Activated B cell treated with CpG ODN at 0.5 μM for 24 hours (primary cell): ENCODE results near the gene NSD1. TPM values are rescaled to one million over a fixed set of nuclear protein-coding genes. Genes with fewer than 3 reads are reported as not detected.
"Not testable (repeated sequence)": the region's sequence is repeated elsewhere in the genome, so short reads cannot be mapped to it uniquely, and the experiment has no call there.

Experiments
- ATAC-seq: fragments of 200-7000 bp; cut with Tn5 transposase; one replicate; pipeline ENCODE4 v1.10.0; 2021; ENCODE audit warnings: low read depth, mild to moderate bottlenecking, moderate library complexity
- CTCF ChIA-PET: fragments of 350-600 bp; sonication (Branson Sonifier 250); formaldehyde crosslinking; loops from one replicate; lab custom pipeline; 2021; ENCODE audit warnings: antibody characterized with exemption; lab: Charles Lee
- POLR2A ChIA-PET: fragments of 350-600 bp; sonication (Branson Sonifier 250); formaldehyde crosslinking; loops from one replicate; lab custom pipeline; 2021; ENCODE audit warnings: antibody characterized with exemption; lab: Charles Lee
- DNase-seq: peaks from one replicate; pipeline ENCODE4 v3.0.0; 2022
- H3K27ac Mint-ChIP-seq: one replicate; pipeline ENCODE4 v1.8.0; 2020; ENCODE audit warnings: mixed read lengths
- H3K27me3 Mint-ChIP-seq: one replicate; pipeline ENCODE4 v1.8.0; 2021; ENCODE audit warnings: mixed read lengths
- H3K36me3 Mint-ChIP-seq: one replicate; pipeline ENCODE4 v1.8.0; 2021; ENCODE audit warnings: low read depth, mixed read lengths
- H3K4me1 Mint-ChIP-seq: one replicate; pipeline ENCODE4 v1.8.0; 2021; ENCODE audit warnings: mixed read lengths
- H3K4me3 Mint-ChIP-seq: one replicate; pipeline ENCODE4 v1.8.0; 2020; ENCODE audit warnings: mild to moderate bottlenecking, mixed read lengths
- H3K9me3 Mint-ChIP-seq: one replicate; pipeline ENCODE4 v1.8.0; 2020; ENCODE audit warnings: mixed read lengths
- CTCF ChIP-seq: fragments of 200-600 bp; IDR thresholded peaks from one replicate; pipeline ENCODE4 v1.8.0; 2022; ENCODE audit warnings: antibody characterized with exemption, mild to moderate bottlenecking
- intact Hi-C: fragments of 100-400 bp; cut with micrococcal nuclease; formaldehyde crosslinking; loops from one replicate; pipeline ENCODE4 v1.15.1; 2024
- total RNA-seq: library from RNA; stranded (reverse); gene quantifications from 2 replicates; pipeline ENCODE4 v1.2.3, GENCODE V29; 2022

The NSD1 gene
- total RNA-seq, 1 donor from 2014 or later = 108 TPM

GRCh38 chr5:177142098-177142611 lies 8.6 kb downstream of the NSD1 start:
- peaks cover 71% of the 10 kb centered on the region for H3K36me3 Mint-ChIP-seq
- H3K27me3 Mint-ChIP-seq = no peaks in the 10 kb centered on the region
- DNase-seq (no peak), ATAC-seq (no peak)
- H3K4me3 Mint-ChIP-seq = no peak overlapping the region
- no peak for TF ChIP-seq CTCF
- H3K4me1 Mint-ChIP-seq = peaks cover 38% of the 10 kb centered on the region
- H3K9me3 Mint-ChIP-seq = no peaks in the 10 kb centered on the region
- no peak overlapping the region for H3K27ac Mint-ChIP-seq
- POLR2A ChIA-PET = no interaction called here
- CTCF ChIA-PET = no interaction called here
- intact Hi-C loops = no loop called here

GRCh38 chr5:177142778-177143177 lies 9.2 kb downstream of the NSD1 start:
- Mint-ChIP-seq H3K27me3 (no peaks in the 10 kb centered on the region), H3K4me3 (no peak overlapping the region), H3K36me3 (peaks cover 72% of the 10 kb centered on the region), H3K9me3 (no peaks in the 10 kb centered on the region), H3K4me1 (peaks cover 35% of the 10 kb centered on the region), H3K27ac (no peak overlapping the region)
- no peak for DNase-seq
- ChIA-PET POLR2A (no interaction called here), CTCF (no interaction called here)
- intact Hi-C loops = no loop called here
- no peak for TF ChIP-seq CTCF
- ATAC-seq = no peak

GRCh38 chr5:177146891-177147638 lies 13.5 kb downstream of the NSD1 start:
- Mint-ChIP-seq H3K36me3 (peaks cover 70% of the 10 kb centered on the region), H3K4me1 (peaks cover 14% of the 10 kb centered on the region), H3K4me3 (no peak overlapping the region), H3K27ac (no peak overlapping the region), H3K27me3 (no peaks in the 10 kb centered on the region), H3K9me3 (no peaks in the 10 kb centered on the region)
- TF ChIP-seq CTCF = no peak
- intact Hi-C loops = loop anchor here (1.0 kb wide), 1 partner anchor 10 kb away; no protein-coding TSS in a partner anchor
- ChIA-PET CTCF (interaction anchor here (0.6 to 0.8 kb wide), 4 partner anchors 34 to 150 kb away, joined by 3 read pairs; no protein-coding TSS in a partner anchor), POLR2A (interaction anchor here (0.5 to 1.2 kb wide), 5 partner anchors 10 to 240 kb away, joined by 3 to 4 read pairs (median 3); no protein-coding TSS in a partner anchor)
- DNase-seq = no peak
- no peak for ATAC-seq

GRCh38 chr5:177150061-177150460 lies 16.5 kb downstream of the NSD1 start:
- ATAC-seq, H3K27ac Mint-ChIP-seq, H3K4me3 Mint-ChIP-seq, CTCF ChIA-PET, H3K27me3 Mint-ChIP-seq, H3K9me3 Mint-ChIP-seq, H3K4me1 Mint-ChIP-seq, DNase-seq, intact Hi-C loops: not testable (repeated sequence)
- POLR2A ChIA-PET = interaction anchor here (0.6 kb wide), 1 partner anchor 23 kb away, joined by 4 read pairs; no protein-coding TSS in a partner anchor
- peaks cover 49% of the 10 kb centered on the region for H3K36me3 Mint-ChIP-seq

GRCh38 chr5:177154003-177154643 lies 20.6 kb downstream of the NSD1 start:
- Mint-ChIP-seq H3K4me1 (peaks cover 20% of the 10 kb centered on the region), H3K9me3 (no peaks in the 10 kb centered on the region), H3K27ac (no peak overlapping the region), H3K4me3 (no peak overlapping the region), H3K27me3 (no peaks in the 10 kb centered on the region), H3K36me3 (peaks cover 26% of the 10 kb centered on the region)
- CTCF ChIA-PET = no interaction called here
- no peak for TF ChIP-seq CTCF
- ATAC-seq (no peak), DNase-seq (no peak)
- intact Hi-C loops = loop anchor here (2.0 kb wide), 1 partner anchor 13 kb away; no protein-coding TSS in a partner anchor
- POLR2A ChIA-PET = interaction anchor here (0.5 to 0.6 kb wide), 2 partner anchors 11 to 13 kb away, joined by 4 to 8 read pairs; no protein-coding TSS in a partner anchor
